ENCODE data around the gene DHCR24.
"Not testable (repeated sequence)": the region's sequence is repeated elsewhere in the genome, so short reads cannot be mapped to it uniquely, and the experiment has no call there.

DHCR24 gene

DNA sequence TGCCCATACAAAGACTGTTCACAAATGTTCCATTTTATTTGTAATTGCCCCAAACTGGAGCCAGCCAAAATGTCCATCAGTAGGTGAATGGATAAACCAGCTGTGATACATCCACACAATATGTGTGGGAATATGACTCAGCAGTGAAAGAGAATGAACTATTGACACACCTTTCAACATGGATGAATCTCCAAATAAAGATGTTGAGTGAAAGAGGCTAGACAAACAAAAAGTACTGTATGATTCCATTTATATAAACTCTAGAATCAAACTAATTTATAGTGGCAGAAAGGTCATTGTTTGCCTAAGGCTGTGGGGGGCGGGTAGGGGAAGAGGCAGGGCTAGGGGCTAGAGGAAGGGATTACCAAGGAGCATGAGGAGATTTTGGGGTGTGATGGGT, 4.5 kb downstream of the DHCR24 start:
- Histone ChIP-seq H3K9me3 (0 out of 2 replicates have a peak, but pooled peaks cover 3% of the 10 kb centered on the region), H3K4me3 (no peak overlapping the region), H3K36me3 (replicated peaks) (peaks cover 59% of the 10 kb centered on the region), H3K27me3 (ENCODE audit: low read depth) (no peaks in the 10 kb centered on the region), H3K4me1 (peaks cover 28% of the 10 kb centered on the region)
- in situ Hi-C loops (cut with MboI; ENCODE audit: low sequenced_read_pairs), result no loop called here
- DNase-seq (ENCODE audit: low spot score in 2 of 2), result no peak

DNA sequence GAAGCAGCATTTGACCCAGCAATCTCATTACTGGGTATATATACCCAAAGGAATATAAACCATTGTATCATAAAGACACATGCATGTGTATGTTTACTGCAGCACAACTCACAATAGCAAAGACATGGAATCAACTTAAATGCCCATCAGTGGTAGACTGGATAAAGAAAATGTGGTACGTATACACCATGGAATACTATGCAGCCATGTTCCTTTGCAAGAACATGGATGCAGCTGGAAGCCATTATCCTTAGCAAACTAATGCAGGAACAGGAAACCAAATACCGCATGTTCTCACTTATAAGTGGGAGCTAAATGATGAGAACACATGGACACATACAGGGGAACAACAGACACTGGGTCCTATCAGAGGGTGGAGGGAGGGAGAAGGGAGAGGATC, 5.4 kb downstream of the DHCR24 start:
- H3K9me3 ChIP-seq; DNase-seq (ENCODE audit: low spot score in 2 of 2); in situ Hi-C loops (cut with MboI; ENCODE audit: low sequenced_read_pairs); H3K4me3 ChIP-seq; H3K27me3 ChIP-seq (ENCODE audit: low read depth): not testable (repeated sequence)
- Histone ChIP-seq H3K36me3 (replicated peaks) (peaks cover 65% of the 10 kb centered on the region), H3K4me1 (peaks cover 27% of the 10 kb centered on the region)

GRCh38 chr1:54879872-54880271, 7.1 kb downstream of the DHCR24 start:
- H3K4me1 ChIP-seq, result peaks cover 18% of the 10 kb centered on the region; the same call in 1 of the 2 replicates
- H3K36me3 ChIP-seq (replicated peaks), result peaks cover 82% of the 10 kb centered on the region
- in situ Hi-C loops (cut with MboI; ENCODE audit: low sequenced_read_pairs), result no loop called here
- H3K9me3 ChIP-seq, result 0 out of 2 replicates have a peak, but pooled peaks cover 3% of the 10 kb centered on the region
- H3K27me3 ChIP-seq (ENCODE audit: low read depth), result no peaks in the 10 kb centered on the region
- DNase-seq (ENCODE audit: low spot score in 2 of 2), result no peak
- H3K4me3 ChIP-seq, result no peak overlapping the region

- Histone ChIP-seq H3K27me3 (ENCODE audit: low read depth) (no peaks in the 10 kb centered on the region), H3K4me1 (peaks cover 3% of the 10 kb centered on the region; the same call in 1 of the 2 replicates), H3K36me3 (replicated peaks) (peaks cover 81% of the 10 kb centered on the region), H3K4me3 (no peak overlapping the region), H3K9me3 (0 out of 2 replicates have a peak, but pooled peaks cover 3% of the 10 kb centered on the region)
- DNase-seq (ENCODE audit: low spot score in 2 of 2), result no peak
- in situ Hi-C loops (cut with MboI; ENCODE audit: low sequenced_read_pairs), result no loop called here
Observed at GRCh38 chr1:54876814-54877213, 10.2 kb downstream of the DHCR24 start.

- no peak for DNase-seq (ENCODE audit: low spot score in 2 of 2)
- Histone ChIP-seq H3K9me3 (no peaks in the 10 kb centered on the region), H3K4me1 (no peaks in the 10 kb centered on the region), H3K4me3 (no peak overlapping the region), H3K27me3 (ENCODE audit: low read depth) (no peaks in the 10 kb centered on the region), H3K36me3 (replicated peaks) (peaks cover 80% of the 10 kb centered on the region)
- in situ Hi-C loops (cut with MboI; ENCODE audit: low sequenced_read_pairs), result no loop called here
Observed at GRCh38 chr1:54875000-54875399, 12.0 kb downstream of the DHCR24 start.

GRCh38 chr1:54874079-54874830, 12.7 kb downstream of the DHCR24 start:
- DNase-seq (ENCODE audit: low spot score in 2 of 2), result no peak
- H3K9me3 ChIP-seq, result no peaks in the 10 kb centered on the region
- H3K4me3 ChIP-seq, result no peak overlapping the region
- H3K27me3 ChIP-seq (ENCODE audit: low read depth), result no peaks in the 10 kb centered on the region
- in situ Hi-C loops (cut with MboI; ENCODE audit: low sequenced_read_pairs), result no loop called here
- peaks cover 80% of the 10 kb centered on the region for H3K36me3 ChIP-seq (replicated peaks)
- no peaks in the 10 kb centered on the region for H3K4me1 ChIP-seq

DNA sequence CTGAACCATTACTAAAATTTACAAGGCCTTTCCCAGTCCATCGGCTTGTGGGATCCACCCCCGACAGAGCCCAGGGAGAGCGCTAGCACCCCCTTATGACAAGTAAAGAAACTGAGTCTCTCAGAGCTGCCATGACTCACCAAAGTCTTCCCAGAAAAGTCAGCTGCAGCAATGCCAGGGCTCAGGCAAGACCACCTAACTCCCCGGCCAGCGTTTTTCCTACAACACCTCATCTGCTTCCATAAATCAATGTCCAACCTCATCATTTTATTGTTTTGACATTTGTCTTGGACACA, 15.0 kb downstream of the DHCR24 start:
- DNase-seq (ENCODE audit: low spot score in 2 of 2), result no peak
- H3K27me3 ChIP-seq (ENCODE audit: low read depth), result no peaks in the 10 kb centered on the region
- no peaks in the 10 kb centered on the region for H3K9me3 ChIP-seq
- H3K4me3 ChIP-seq, result no peak overlapping the region
- peaks cover 93% of the 10 kb centered on the region for H3K36me3 ChIP-seq (replicated peaks)
- no peaks in the 10 kb centered on the region for H3K4me1 ChIP-seq
- in situ Hi-C loops (cut with MboI; ENCODE audit: low sequenced_read_pairs), result no loop called here

GRCh38 chr1:54871275-54872035, 15.5 kb downstream of the DHCR24 start:
- no peaks in the 10 kb centered on the region for H3K4me1 ChIP-seq
- DNase-seq (ENCODE audit: low spot score in 2 of 2), result no peak
- H3K4me3 ChIP-seq, result no peak overlapping the region
- peaks cover 93% of the 10 kb centered on the region for H3K36me3 ChIP-seq (replicated peaks)
- H3K9me3 ChIP-seq, result no peaks in the 10 kb centered on the region
- H3K27me3 ChIP-seq (ENCODE audit: low read depth), result no peaks in the 10 kb centered on the region
- in situ Hi-C loops (cut with MboI; ENCODE audit: low sequenced_read_pairs), result no loop called here

DNA sequence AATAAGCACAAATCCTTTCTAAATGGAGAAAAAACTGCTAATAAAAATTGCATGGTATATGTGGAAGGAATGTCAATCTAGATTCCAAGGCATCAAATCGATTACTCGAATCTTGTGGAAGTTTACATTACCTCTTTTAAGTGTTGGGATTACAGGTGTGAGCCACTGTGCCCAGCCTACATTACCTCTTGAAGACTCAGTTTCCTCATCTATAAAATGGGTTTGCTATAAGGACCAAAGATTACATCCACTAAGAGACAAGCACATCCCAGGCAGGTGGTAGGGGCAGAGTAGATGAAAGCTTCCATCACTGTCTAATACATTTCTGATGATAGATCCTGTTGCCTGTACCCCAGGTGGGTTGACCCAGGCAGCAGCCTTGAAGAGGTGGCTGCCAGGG, 16.1 kb downstream of the DHCR24 start:
- in situ Hi-C loops (cut with MboI; ENCODE audit: low sequenced_read_pairs), result no loop called here
- H3K36me3 ChIP-seq (replicated peaks), result peaks cover 91% of the 10 kb centered on the region
- no peak overlapping the region for H3K4me3 ChIP-seq
- H3K9me3 ChIP-seq, result no peaks in the 10 kb centered on the region
- H3K27me3 ChIP-seq (ENCODE audit: low read depth), result no peaks in the 10 kb centered on the region
- no peak for DNase-seq (ENCODE audit: low spot score in 2 of 2)
- H3K4me1 ChIP-seq, result no peaks in the 10 kb centered on the region

DNA sequence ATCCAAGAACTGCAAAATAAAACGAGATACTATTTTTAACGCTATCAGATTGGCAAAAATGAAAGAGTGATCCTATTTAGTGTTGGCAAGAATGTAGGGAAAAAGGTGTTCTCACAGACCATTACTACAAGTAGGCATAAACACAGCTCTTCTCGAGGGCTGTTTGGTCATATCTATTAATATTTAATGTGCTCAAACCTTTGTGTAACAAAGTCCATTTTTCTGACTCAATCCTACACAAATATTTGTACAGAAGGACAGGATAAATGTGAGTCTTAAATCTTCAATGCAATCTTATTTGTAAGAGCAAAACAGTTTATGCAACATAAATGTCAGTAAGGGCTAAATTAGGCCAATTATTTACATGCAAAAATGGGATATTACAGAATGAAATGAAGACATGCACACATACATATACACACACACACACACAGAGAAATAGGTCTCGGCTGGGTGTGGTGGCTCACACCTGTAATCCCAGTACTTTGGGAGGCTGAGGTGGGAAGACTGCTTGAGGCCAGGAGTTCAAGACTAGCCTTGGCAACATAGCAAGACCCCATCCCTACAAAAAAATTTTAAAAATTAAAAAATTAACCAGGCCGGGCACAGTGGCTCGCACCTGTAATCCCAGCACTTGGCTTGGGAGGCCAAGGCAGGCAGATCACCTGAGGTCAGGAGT, 17.7 kb downstream of the DHCR24 start:
- no peak for DNase-seq (ENCODE audit: low spot score in 2 of 2)
- Histone ChIP-seq H3K9me3 (no peaks in the 10 kb centered on the region), H3K4me1 (no peaks in the 10 kb centered on the region), H3K27me3 (ENCODE audit: low read depth) (no peaks in the 10 kb centered on the region), H3K36me3 (replicated peaks) (peaks cover 90% of the 10 kb centered on the region), H3K4me3 (no peak overlapping the region)
- in situ Hi-C loops (cut with MboI; ENCODE audit: low sequenced_read_pairs), result no loop called here

DNA sequence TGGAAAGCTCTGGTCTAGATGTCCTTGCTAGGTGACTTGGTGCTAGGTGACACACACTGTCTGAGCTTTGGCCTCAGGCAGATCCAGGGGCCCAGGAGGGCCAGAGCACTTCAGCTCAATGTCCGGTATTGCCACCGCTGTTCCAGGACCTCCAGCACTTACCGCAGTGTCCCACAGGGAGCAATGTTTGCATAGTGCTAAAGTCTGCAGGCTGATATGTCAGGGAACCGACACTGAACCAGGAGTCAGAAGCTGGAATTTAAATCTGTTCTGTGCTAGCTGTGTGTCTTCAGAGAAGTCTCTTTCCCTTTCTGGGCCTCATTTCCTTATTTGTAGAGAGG, 19.3 kb downstream of the DHCR24 start:
- in situ Hi-C loops (cut with MboI; ENCODE audit: low sequenced_read_pairs), result no loop called here
- no peak overlapping the region for H3K4me3 ChIP-seq
- H3K36me3 ChIP-seq (replicated peaks), result peaks cover 90% of the 10 kb centered on the region
- H3K4me1 ChIP-seq, result no peaks in the 10 kb centered on the region
- no peaks in the 10 kb centered on the region for H3K27me3 ChIP-seq (ENCODE audit: low read depth)
- DNase-seq (ENCODE audit: low spot score in 2 of 2), result no peak
- no peaks in the 10 kb centered on the region for H3K9me3 ChIP-seq

DNA sequence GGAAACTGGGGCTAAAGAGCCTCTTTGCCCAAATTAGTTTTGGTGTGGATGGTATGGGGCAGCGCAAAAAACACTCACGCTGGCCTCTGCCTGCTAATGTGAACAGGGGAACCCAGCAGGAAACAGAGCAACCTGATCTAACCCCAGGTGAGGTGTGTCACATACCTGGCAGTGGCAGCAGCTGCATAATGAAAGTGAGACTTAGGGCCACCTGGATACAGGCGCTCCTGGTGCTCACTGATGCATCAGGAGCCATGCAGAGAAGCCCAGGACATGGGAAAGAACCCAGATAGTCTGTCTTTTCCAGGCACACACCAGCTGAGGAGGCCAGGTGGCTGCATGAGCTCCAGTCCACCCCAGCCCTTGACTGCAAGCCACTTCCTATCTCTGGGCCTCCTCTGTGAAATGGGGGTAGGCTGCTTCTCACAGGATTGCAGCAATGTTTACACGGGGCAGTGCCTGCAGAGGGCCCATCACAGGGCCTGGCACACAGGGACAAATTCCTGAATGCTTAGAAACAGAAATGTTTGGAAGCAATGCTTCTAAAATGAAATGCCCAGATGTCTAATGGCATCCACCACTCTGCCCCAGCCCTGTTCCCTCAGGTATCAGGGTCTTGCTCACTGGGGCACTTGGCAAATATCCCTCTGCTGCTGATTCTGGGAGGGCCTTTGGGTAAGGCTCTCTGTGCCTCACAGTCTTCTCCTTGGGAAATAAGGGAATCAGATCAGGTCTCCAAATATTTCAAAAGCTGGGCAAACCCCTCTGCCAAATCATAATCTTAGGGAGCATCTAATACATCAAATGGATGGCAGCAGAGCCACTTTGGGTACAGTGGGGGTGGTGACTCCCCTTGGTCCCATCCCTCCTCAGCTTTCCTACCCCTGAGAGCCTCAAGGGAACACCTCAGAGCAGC, 19.9 kb downstream of the DHCR24 start:
- peaks cover 90% of the 10 kb centered on the region for H3K36me3 ChIP-seq (replicated peaks)
- no peak overlapping the region for H3K4me3 ChIP-seq
- H3K4me1 ChIP-seq, result no peaks in the 10 kb centered on the region
- DNase-seq (ENCODE audit: low spot score in 2 of 2), result no peak
- no peaks in the 10 kb centered on the region for H3K27me3 ChIP-seq (ENCODE audit: low read depth)
- no peaks in the 10 kb centered on the region for H3K9me3 ChIP-seq
- in situ Hi-C loops (cut with MboI; ENCODE audit: low sequenced_read_pairs), result no loop called here

- Histone ChIP-seq H3K36me3 (replicated peaks) (peaks cover 88% of the 10 kb centered on the region), H3K4me3 (no peak overlapping the region), H3K27me3 (ENCODE audit: low read depth) (no peaks in the 10 kb centered on the region), H3K9me3 (no peaks in the 10 kb centered on the region), H3K4me1 (no peaks in the 10 kb centered on the region)
- no peak for DNase-seq (ENCODE audit: low spot score in 2 of 2)
- in situ Hi-C loops (cut with MboI; ENCODE audit: low sequenced_read_pairs), result no loop called here
Observed at GRCh38 chr1:54865238-54866073, 21.5 kb downstream of the DHCR24 start.
